ENCODE results near the gene RCSD1.

The RCSD1 gene

DNA sequence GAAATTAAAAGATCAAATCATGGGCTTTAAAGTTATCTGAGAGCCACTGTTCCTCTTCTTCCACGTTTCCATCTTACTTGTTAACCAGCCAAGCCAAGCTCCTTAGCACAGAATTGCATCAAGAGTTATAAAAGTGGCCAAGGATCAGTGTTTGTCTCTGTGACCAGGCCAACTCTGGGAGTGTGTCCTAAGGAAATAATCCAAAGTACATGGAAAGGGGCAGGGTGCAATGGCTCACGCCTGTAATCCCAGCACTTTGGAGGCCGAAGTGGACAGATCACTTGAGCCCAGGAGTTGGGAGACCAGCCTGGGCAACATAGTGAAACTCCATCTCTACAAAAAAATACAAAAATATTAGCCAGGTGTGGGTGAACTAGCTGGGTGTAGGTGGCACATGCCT is 81.8 kb downstream of the RCSD1 start:
- Histone ChIP-seq H3K14ac (ENCODE audit: low read length) (no peak overlapping the region), H3K9me3 (replicated peaks in 1 of 2; ENCODE audit: control insufficient read depth in 2 of 2, insufficient read depth in 1 of 2, low read depth in 1 of 2, low read length in 2 of 2) (no peaks in the 10 kb centered on the region), H4K8ac (ENCODE audit: low read depth, low read length) (no peak overlapping the region), H3K4me3 (ENCODE audit: low read length in 2 of 2) (no peak overlapping the region), H2AK5ac (ENCODE audit: low read depth, low read length) (no peak overlapping the region), H3K4me2 (ENCODE audit: insufficient read depth, low read length, poor library complexity, severe bottlenecking) (no peak overlapping the region), H3K4ac (ENCODE audit: low read length) (no peak overlapping the region), H2BK120ac (ENCODE audit: low read depth, low read length) (no peak overlapping the region), H3K18ac (ENCODE audit: low read length) (no peak overlapping the region), H2BK5ac (ENCODE audit: low read length) (no peak overlapping the region), H2BK15ac (ENCODE audit: low read length) (no peak overlapping the region), H3K4me1 (ENCODE audit: control insufficient read depth in 2 of 2, insufficient read depth in 1 of 2, low read depth in 1 of 2, low read length in 2 of 2) (peaks cover 3 to 6% of the 10 kb centered on the region in 2 donors), H3K23ac (ENCODE audit: low read depth, low read length, poor library complexity) (no peak overlapping the region), H3K79me1 (ENCODE audit: low read depth, low read length) (no peaks in the 10 kb centered on the region), H3K9ac (ENCODE audit: low read depth, low read length, poor library complexity) (no peak overlapping the region), H3K36me3 (replicated peaks in 1 of 2; ENCODE audit: control insufficient read depth in 2 of 2, insufficient read depth in 2 of 2, low read length in 2 of 2) (no peaks in the 10 kb centered on the region), H2BK12ac (ENCODE audit: low read length) (no peak overlapping the region), H4K91ac (ENCODE audit: low read depth, low read length, poor library complexity) (no peak overlapping the region), H3K27ac (replicated peaks; ENCODE audit: low read length) (no peak overlapping the region), H3K27me3 (ENCODE audit: control insufficient read depth in 3 of 3, insufficient read depth in 3 of 3, low read depth in 1 of 3, low read length in 3 of 3) (peaks cover 0 to 19% (median 6%) of the 10 kb centered on the region in 3 experiments), H2AFZ (ENCODE audit: low read length) (no peak overlapping the region)
- DNase-seq (ENCODE audit: low spot score): no peak
- no CpG with 5 or more reads among the region's 3 CpGs for WGBS, 2 donors (ENCODE audit: extremely low coverage in 2 of 2, insufficient read length in 2 of 2, insufficient replicate concordance in 1 of 2)

- DNase-seq (ENCODE audit: low spot score): peak; percentile 32
- Histone ChIP-seq H2AK5ac (ENCODE audit: low read depth, low read length) (no peak overlapping the region), H3K36me3 (replicated peaks in 1 of 2; ENCODE audit: control insufficient read depth in 2 of 2, insufficient read depth in 2 of 2, low read length in 2 of 2) (no peaks in the 10 kb centered on the region), H3K4ac (ENCODE audit: low read length) (no peak overlapping the region), H2BK12ac (ENCODE audit: low read length) (no peak overlapping the region), H3K4me1 (ENCODE audit: control insufficient read depth in 2 of 2, insufficient read depth in 1 of 2, low read depth in 1 of 2, low read length in 2 of 2) (peaks cover 3 to 4% of the 10 kb centered on the region in 2 donors), H3K4me3 (ENCODE audit: low read length in 2 of 2) (peak overlapping the region; percentile 76 to 91), H2BK120ac (ENCODE audit: low read depth, low read length) (no peak overlapping the region), H2AFZ (ENCODE audit: low read length) (peak overlapping the region; percentile 96), H3K9ac (ENCODE audit: low read depth, low read length, poor library complexity) (no peak overlapping the region), H3K79me1 (ENCODE audit: low read depth, low read length) (no peaks in the 10 kb centered on the region), H2BK5ac (ENCODE audit: low read length) (no peak overlapping the region), H4K8ac (ENCODE audit: low read depth, low read length) (no peak overlapping the region), H3K18ac (ENCODE audit: low read length) (peak overlapping the region; percentile 41), H4K91ac (ENCODE audit: low read depth, low read length, poor library complexity) (no peak overlapping the region), H3K4me2 (ENCODE audit: insufficient read depth, low read length, poor library complexity, severe bottlenecking) (peak overlapping the region; percentile 85), H3K27me3 (ENCODE audit: control insufficient read depth in 3 of 3, insufficient read depth in 3 of 3, low read depth in 1 of 3, low read length in 3 of 3) (peaks cover 0 to 19% (median 6%) of the 10 kb centered on the region in 3 experiments), H3K23ac (ENCODE audit: low read depth, low read length, poor library complexity) (no peak overlapping the region), H3K9me3 (replicated peaks in 1 of 2; ENCODE audit: control insufficient read depth in 2 of 2, insufficient read depth in 1 of 2, low read depth in 1 of 2, low read length in 2 of 2) (no peaks in the 10 kb centered on the region), H3K27ac (replicated peaks; ENCODE audit: low read length) (no peak overlapping the region), H2BK15ac (ENCODE audit: low read length) (no peak overlapping the region), H3K14ac (ENCODE audit: low read length) (no peak overlapping the region)
- WGBS, 2 donors (ENCODE audit: extremely low coverage in 2 of 2, insufficient read length in 2 of 2, insufficient replicate concordance in 1 of 2): no CpG with 5 or more reads among the region's 31 CpGs
Measured at GRCh38 chr1:167713330-167714081, 83.5 kb downstream of the RCSD1 start.

DNA sequence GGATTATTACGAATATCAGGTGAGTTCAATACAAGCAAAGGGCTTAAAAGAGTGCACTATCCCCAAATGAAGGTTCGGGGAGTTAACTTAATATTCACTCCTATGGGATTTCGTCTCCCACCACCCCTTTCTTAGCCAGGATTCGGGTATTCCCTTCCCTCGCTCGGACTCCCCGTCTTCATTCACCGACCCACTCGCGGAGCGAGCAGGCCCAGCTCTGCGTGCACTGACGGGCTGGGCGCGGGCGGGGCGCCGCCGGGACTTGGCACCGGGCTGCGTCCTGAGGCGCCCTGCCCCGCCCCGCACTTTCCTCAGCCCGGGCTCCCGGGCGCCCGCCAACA is 84.0 kb downstream of the RCSD1 start:
- Histone ChIP-seq H3K9me3 (replicated peaks in 1 of 2; ENCODE audit: control insufficient read depth in 2 of 2, insufficient read depth in 1 of 2, low read depth in 1 of 2, low read length in 2 of 2) (no peaks in the 10 kb centered on the region), H2AK5ac (ENCODE audit: low read depth, low read length) (no peak overlapping the region), H2BK12ac (ENCODE audit: low read length) (peak overlapping the region; percentile 30), H3K36me3 (replicated peaks in 1 of 2; ENCODE audit: control insufficient read depth in 2 of 2, insufficient read depth in 2 of 2, low read length in 2 of 2) (no peaks in the 10 kb centered on the region), H2BK5ac (ENCODE audit: low read length) (peak overlapping the region; percentile 68), H2BK15ac (ENCODE audit: low read length) (peak overlapping the region; percentile 56), H3K27ac (replicated peaks; ENCODE audit: low read length) (no peak overlapping the region), H2BK120ac (ENCODE audit: low read depth, low read length) (no peak overlapping the region), H3K18ac (ENCODE audit: low read length) (peak overlapping the region; percentile 95), H3K4me1 (ENCODE audit: control insufficient read depth in 2 of 2, insufficient read depth in 1 of 2, low read depth in 1 of 2, low read length in 2 of 2) (peaks cover 3 to 4% of the 10 kb centered on the region in 2 donors), H3K4me2 (ENCODE audit: insufficient read depth, low read length, poor library complexity, severe bottlenecking) (peak overlapping the region; percentile 85), H3K14ac (ENCODE audit: low read length) (no peak overlapping the region), H3K9ac (ENCODE audit: low read depth, low read length, poor library complexity) (peak overlapping the region; percentile 96), H3K4me3 (ENCODE audit: low read length in 2 of 2) (peak overlapping the region; percentile 76 to 91), H4K91ac (ENCODE audit: low read depth, low read length, poor library complexity) (no peak overlapping the region), H2AFZ (ENCODE audit: low read length) (peak overlapping the region; percentile 96), H4K8ac (ENCODE audit: low read depth, low read length) (no peak overlapping the region), H3K23ac (ENCODE audit: low read depth, low read length, poor library complexity) (peak overlapping the region; percentile 65), H3K4ac (ENCODE audit: low read length) (no peak overlapping the region), H3K79me1 (ENCODE audit: low read depth, low read length) (no peaks in the 10 kb centered on the region), H3K27me3 (ENCODE audit: control insufficient read depth in 3 of 3, insufficient read depth in 3 of 3, low read depth in 1 of 3, low read length in 3 of 3) (peaks cover 0 to 19% (median 6%) of the 10 kb centered on the region in 3 experiments)
- no peak for DNase-seq (ENCODE audit: low spot score)
- no CpG with 5 or more reads among the region's 28 CpGs for WGBS, 2 donors (ENCODE audit: extremely low coverage in 2 of 2, insufficient read length in 2 of 2, insufficient replicate concordance in 1 of 2)

DNA sequence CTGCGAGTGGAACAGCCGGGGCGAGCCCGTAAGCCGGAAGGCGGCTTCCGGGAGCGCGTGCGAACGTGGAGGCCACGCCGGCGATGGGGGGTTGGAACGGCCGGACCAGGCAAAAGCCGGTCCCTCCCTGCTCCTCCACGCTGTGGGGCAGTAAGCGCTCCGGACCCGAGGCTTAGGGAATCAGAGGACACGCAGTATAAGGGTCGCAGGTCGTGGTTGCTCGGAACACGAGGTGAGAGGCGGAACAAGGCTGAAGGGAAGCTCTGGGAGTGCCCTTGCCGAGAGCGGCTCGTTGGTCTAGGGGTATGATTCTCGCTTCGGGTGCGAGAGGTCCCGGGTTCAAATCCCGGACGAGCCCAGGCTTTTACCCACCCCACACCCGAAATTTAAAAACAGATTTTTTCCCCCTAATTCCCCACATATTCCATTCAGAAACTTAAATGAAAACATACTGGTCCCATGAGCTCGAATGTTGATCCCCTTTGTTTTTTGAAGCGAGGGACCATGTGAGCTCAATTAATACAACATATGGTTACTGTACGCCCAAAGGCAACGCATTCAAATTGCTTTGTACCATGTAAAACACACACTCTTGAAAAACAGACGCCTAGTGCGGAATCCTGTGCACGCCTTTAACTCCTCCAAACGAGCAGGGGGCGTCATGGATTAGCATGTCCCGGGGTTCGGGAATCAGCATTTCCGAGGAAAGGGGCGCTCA is 84.6 kb downstream of the RCSD1 start:
- peak overlapping the region; percentile 96 for H2AFZ ChIP-seq (ENCODE audit: low read length)
- H2BK120ac ChIP-seq (ENCODE audit: low read depth, low read length): no peak overlapping the region
- peak overlapping the region; percentile 65 for H3K23ac ChIP-seq (ENCODE audit: low read depth, low read length, poor library complexity)
- H4K91ac ChIP-seq (ENCODE audit: low read depth, low read length, poor library complexity): peak overlapping the region; percentile 96
- peak overlapping the region; percentile 30 for H2BK12ac ChIP-seq (ENCODE audit: low read length)
- no peaks in the 10 kb centered on the region for H3K79me1 ChIP-seq (ENCODE audit: low read depth, low read length)
- peak overlapping the region; percentile 56 for H2BK15ac ChIP-seq (ENCODE audit: low read length)
- H3K27me3 ChIP-seq (ENCODE audit: control insufficient read depth in 3 of 3, insufficient read depth in 3 of 3, low read depth in 1 of 3, low read length in 3 of 3): peaks cover 0 to 19% (median 6%) of the 10 kb centered on the region in 3 experiments
- no peak overlapping the region for H4K8ac ChIP-seq (ENCODE audit: low read depth, low read length)
- peak; percentile 93 for DNase-seq (ENCODE audit: low spot score)
- H3K14ac ChIP-seq (ENCODE audit: low read length): no peak overlapping the region
- WGBS, 2 donors (ENCODE audit: extremely low coverage in 2 of 2, insufficient read length in 2 of 2, insufficient replicate concordance in 1 of 2): no CpG with 5 or more reads among the region's 50 CpGs
- peaks cover 3 to 4% of the 10 kb centered on the region in 2 donors for H3K4me1 ChIP-seq (ENCODE audit: control insufficient read depth in 2 of 2, insufficient read depth in 1 of 2, low read depth in 1 of 2, low read length in 2 of 2)
- H3K4me3 ChIP-seq (ENCODE audit: low read length in 2 of 2): peak overlapping the region; percentile 76 to 91
- peak overlapping the region; percentile 68 for H2BK5ac ChIP-seq (ENCODE audit: low read length)
- no peak overlapping the region for H3K4ac ChIP-seq (ENCODE audit: low read length)
- no peak overlapping the region for H2AK5ac ChIP-seq (ENCODE audit: low read depth, low read length)
- no peaks in the 10 kb centered on the region for H3K9me3 ChIP-seq (replicated peaks in 1 of 2; ENCODE audit: control insufficient read depth in 2 of 2, insufficient read depth in 1 of 2, low read depth in 1 of 2, low read length in 2 of 2)
- peak overlapping the region; percentile 96 for H3K9ac ChIP-seq (ENCODE audit: low read depth, low read length, poor library complexity)
- peak overlapping the region; percentile 48 for H3K27ac ChIP-seq (replicated peaks; ENCODE audit: low read length)
- peak overlapping the region; percentile 85 for H3K4me2 ChIP-seq (ENCODE audit: insufficient read depth, low read length, poor library complexity, severe bottlenecking)
- H3K36me3 ChIP-seq (replicated peaks in 1 of 2; ENCODE audit: control insufficient read depth in 2 of 2, insufficient read depth in 2 of 2, low read length in 2 of 2): no peaks in the 10 kb centered on the region
- peak overlapping the region; percentile 95 for H3K18ac ChIP-seq (ENCODE audit: low read length)
